ENCODE data around the gene NUDT3.

NUDT3 gene

DNA sequence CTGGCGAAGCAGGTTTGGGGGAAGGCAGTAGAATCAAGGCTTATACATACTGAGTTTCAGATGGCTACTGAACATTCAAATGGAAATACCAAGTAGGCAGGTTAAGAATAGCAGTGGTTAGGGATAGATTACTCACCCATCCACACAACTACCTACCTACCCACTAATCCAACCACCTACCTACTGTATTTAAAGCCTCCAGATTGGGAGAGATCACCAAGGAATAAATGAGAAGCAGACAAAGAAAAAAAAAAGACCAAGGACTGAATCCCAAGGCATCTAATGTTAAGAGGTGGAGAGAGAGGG, 75.3 kb downstream of the NUDT3 start:
- TF ChIP-seq, protein P1, sequence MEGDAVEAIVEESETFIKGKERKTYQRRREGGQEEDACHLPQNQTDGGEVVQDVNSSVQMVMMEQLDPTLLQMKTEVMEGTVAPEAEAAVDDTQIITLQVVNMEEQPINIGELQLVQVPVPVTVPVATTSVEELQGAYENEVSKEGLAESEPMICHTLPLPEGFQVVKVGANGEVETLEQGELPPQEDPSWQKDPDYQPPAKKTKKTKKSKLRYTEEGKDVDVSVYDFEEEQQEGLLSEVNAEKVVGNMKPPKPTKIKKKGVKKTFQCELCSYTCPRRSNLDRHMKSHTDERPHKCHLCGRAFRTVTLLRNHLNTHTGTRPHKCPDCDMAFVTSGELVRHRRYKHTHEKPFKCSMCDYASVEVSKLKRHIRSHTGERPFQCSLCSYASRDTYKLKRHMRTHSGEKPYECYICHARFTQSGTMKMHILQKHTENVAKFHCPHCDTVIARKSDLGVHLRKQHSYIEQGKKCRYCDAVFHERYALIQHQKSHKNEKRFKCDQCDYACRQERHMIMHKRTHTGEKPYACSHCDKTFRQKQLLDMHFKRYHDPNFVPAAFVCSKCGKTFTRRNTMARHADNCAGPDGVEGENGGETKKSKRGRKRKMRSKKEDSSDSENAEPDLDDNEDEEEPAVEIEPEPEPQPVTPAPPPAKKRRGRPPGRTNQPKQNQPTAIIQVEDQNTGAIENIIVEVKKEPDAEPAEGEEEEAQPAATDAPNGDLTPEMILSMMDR (IDR thresholded peaks at IDR 0.05): no peak
- H3K4me3 ChIP-seq (ENCODE audit: low read depth, low read length): no peak overlapping the region
- peaks cover 17% of the 10 kb centered on the region for H3K4me1 ChIP-seq
- no peaks in the 10 kb centered on the region for H3K36me3 ChIP-seq (ENCODE audit: control insufficient read depth, insufficient read depth, low read length)
- H3K4me2 ChIP-seq (ENCODE audit: low read length): no peak overlapping the region
- no peak overlapping the region for H3K9ac ChIP-seq
- no peak overlapping the region for H3K27ac ChIP-seq
- H2AFZ ChIP-seq: no peak overlapping the region
- no peaks in the 10 kb centered on the region for H3K9me3 ChIP-seq (ENCODE audit: control insufficient read depth, low read length)
- H3K27me3 ChIP-seq (ENCODE audit: control insufficient read depth, insufficient read depth, low read length): no peaks in the 10 kb centered on the region
- peaks cover 7% of the 10 kb centered on the region for H3K79me2 ChIP-seq

DNA sequence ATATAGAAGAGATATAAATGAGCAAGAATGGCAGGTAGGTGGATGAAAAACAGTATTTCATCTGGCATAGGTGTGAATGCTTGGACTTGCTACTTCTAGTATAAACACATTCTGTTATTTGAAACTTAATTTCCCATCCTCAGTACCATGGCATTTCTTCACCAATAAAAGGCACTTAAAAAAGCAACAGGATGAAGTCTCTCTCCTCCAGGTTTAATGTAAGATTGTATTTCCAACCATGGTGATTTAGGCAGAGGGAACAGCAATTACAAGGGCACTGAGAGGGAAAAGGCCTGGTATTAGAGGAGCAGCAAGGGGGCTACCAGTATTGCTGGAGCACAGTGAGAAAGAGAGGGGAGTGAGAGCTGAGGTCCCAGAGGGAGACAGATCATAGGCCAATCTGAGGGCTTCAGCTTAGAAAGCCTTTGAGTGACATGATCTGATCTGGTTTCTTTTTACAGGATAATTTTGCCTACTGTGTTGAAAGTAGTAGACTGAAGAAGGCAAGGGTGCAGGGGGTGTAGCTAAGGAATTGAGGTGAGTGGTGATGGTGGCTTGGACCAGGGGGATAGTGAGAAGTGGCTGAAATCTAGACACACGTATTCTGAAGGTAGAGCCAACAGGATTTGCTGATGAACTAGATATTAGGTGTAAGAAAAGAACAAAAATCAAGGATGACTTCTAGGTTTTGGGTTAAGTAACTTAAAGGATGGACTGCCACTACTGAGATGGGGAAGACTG, 75.9 kb downstream of the NUDT3 start:
- H3K4me3 ChIP-seq (ENCODE audit: low read depth, low read length): no peak overlapping the region
- no peak overlapping the region for H3K9ac ChIP-seq
- no peaks in the 10 kb centered on the region for H3K9me3 ChIP-seq (ENCODE audit: control insufficient read depth, low read length)
- peaks cover 17% of the 10 kb centered on the region for H3K4me1 ChIP-seq
- H3K36me3 ChIP-seq (ENCODE audit: control insufficient read depth, insufficient read depth, low read length): no peaks in the 10 kb centered on the region
- peak overlapping the region; percentile 11 for H3K27ac ChIP-seq
- no peak overlapping the region for H2AFZ ChIP-seq
- H3K79me2 ChIP-seq: peaks cover 7% of the 10 kb centered on the region
- H3K27me3 ChIP-seq (ENCODE audit: control insufficient read depth, insufficient read depth, low read length): no peaks in the 10 kb centered on the region
- no peak overlapping the region for H3K4me2 ChIP-seq (ENCODE audit: low read length)
- TF ChIP-seq, protein P1 (IDR thresholded peaks at IDR 0.05): no peak

DNA sequence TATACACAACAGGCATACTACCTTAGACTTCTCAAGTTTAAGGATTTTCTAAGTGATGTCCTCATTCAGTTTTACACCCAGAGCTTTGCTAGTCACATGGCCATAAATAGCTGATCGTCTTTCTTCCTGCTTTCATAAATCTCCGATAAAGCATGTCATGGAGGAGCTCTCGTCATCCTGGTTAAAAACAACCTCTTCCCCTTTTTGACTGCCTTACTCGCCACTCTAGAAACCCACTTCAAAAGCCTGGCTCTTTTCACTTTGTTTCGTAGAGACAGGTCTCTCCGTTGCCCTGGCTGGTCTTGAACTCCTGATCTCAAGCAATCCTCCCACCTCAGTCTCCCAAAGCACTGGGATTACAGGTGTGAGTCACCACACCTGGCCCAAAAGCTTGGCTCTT, 76.7 kb downstream of the NUDT3 start:
- Histone ChIP-seq H3K4me1 (peaks cover 17% of the 10 kb centered on the region), H3K9me3 (ENCODE audit: control insufficient read depth, low read length) (no peaks in the 10 kb centered on the region), H3K4me3 (ENCODE audit: low read depth, low read length) (no peak overlapping the region), H3K79me2 (peaks cover 7% of the 10 kb centered on the region), H2AFZ (no peak overlapping the region), H3K27me3 (ENCODE audit: control insufficient read depth, insufficient read depth, low read length) (no peaks in the 10 kb centered on the region), H3K36me3 (ENCODE audit: control insufficient read depth, insufficient read depth, low read length) (no peaks in the 10 kb centered on the region), H3K9ac (no peak overlapping the region), H3K4me2 (ENCODE audit: low read length) (no peak overlapping the region), H3K27ac (peak overlapping the region; percentile 11)
- TF ChIP-seq, protein P1 (IDR thresholded peaks at IDR 0.05): no peak

DNA sequence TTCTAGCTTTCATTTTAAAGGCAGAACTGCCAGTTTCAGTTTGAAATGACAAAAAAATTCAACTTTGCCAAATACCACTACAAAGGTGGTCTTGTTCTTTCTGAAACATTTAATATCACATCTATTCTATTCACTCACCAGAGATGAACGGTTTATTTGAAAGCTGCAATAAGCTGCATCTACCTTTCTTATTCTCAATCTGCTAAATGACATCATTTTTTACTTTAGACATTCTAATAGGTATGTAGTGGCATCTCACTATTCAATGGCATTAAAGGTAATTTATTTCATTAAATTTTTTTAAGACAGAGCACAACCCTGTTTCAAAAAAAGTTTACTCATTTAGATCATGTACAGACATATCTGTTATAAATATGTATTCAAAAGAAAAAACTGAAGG, 77.2 kb downstream of the NUDT3 start:
- Histone ChIP-seq H3K27ac (no peak overlapping the region), H3K79me2 (peaks cover 7% of the 10 kb centered on the region), H3K4me3 (ENCODE audit: low read depth, low read length) (no peak overlapping the region), H3K4me2 (ENCODE audit: low read length) (no peak overlapping the region), H3K4me1 (peaks cover 17% of the 10 kb centered on the region), H3K36me3 (ENCODE audit: control insufficient read depth, insufficient read depth, low read length) (no peaks in the 10 kb centered on the region), H3K9me3 (ENCODE audit: control insufficient read depth, low read length) (no peaks in the 10 kb centered on the region), H3K27me3 (ENCODE audit: control insufficient read depth, insufficient read depth, low read length) (no peaks in the 10 kb centered on the region), H3K9ac (no peak overlapping the region), H2AFZ (no peak overlapping the region)
- TF ChIP-seq, protein P1 (IDR thresholded peaks at IDR 0.05): no peak

DNA sequence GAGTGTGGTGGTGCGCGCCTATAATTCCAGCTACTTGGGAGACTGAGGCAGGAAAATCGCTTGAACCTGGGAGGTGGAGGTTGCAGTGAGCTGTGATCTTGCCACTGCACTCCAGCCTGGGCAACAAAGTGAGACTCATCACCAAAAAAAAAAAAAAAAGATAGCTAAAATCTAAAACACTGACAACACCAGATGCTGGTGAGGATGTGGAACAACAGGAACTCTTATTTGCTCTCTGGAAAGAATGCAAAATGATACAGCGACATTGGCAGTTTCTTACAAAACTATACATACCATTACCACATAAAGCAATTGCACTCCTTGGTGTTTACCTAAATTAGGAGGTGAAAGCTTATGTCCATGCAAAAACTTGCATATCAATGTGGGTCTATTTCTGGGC, 80.2 kb downstream of the NUDT3 start:
- Histone ChIP-seq H3K4me1 (peaks cover 15% of the 10 kb centered on the region), H3K9me3 (ENCODE audit: control insufficient read depth, low read length) (no peaks in the 10 kb centered on the region), H2AFZ (no peak overlapping the region), H3K36me3 (ENCODE audit: control insufficient read depth, insufficient read depth, low read length) (no peaks in the 10 kb centered on the region), H3K27me3 (ENCODE audit: control insufficient read depth, insufficient read depth, low read length) (no peaks in the 10 kb centered on the region), H3K4me3 (ENCODE audit: low read depth, low read length) (no peak overlapping the region), H3K79me2 (peaks cover 22% of the 10 kb centered on the region), H3K27ac (no peak overlapping the region), H3K4me2 (ENCODE audit: low read length) (no peak overlapping the region), H3K9ac (no peak overlapping the region)
- TF ChIP-seq, protein P1 (IDR thresholded peaks at IDR 0.05): no peak
